HEK293 (cell line): ENCODE results near the gene TPMT.

Experiments used
- CTCF ChIA-PET: fragments of 350-600 bp; formaldehyde crosslinking; extraction: SDS; loops from one replicate; lab custom pipeline; 2021; ENCODE audit warnings: antibody characterized with exemption; lab: Yijun Ruan, JAX
- POLR2A ChIA-PET: fragments of 300-600 bp; formaldehyde crosslinking; extraction: SDS; loops from one replicate; lab custom pipeline; 2020; ENCODE audit warnings: antibody characterized with exemption, inconsistent platforms; lab: Yijun Ruan, JAX
- H3K27ac ChIP-seq: fragments of 200-500 bp; sonication (Bioruptor generic); 2 replicates; pipeline ENCODE4 v1.5.1; 2014; ENCODE audit warnings: low read depth, low read length, control low read depth, inconsistent platforms; ENCODE audit errors: extremely low read depth
- H3K36me3 ChIP-seq, 2 experiments: fragments of 200-500 bp in 1 of 2; sonication (Bioruptor generic) in 1 of 2; 1 replicate in 1 of 2; 2 replicates in 1 of 2; pipeline ENCODE4 v1.5.1; 2014 to 2017; ENCODE audit warnings: inconsistent platforms in 2 of 2, low read length in 2 of 2; ENCODE audit not compliant: control insufficient read depth in 2 of 2, insufficient read depth in 1 of 2
- H3K4me1 ChIP-seq: fragments of 200-500 bp; sonication (Bioruptor generic); 2 replicates; pipeline ENCODE4 v1.5.1; 2014; ENCODE audit warnings: mild to moderate bottlenecking, low read length, inconsistent platforms; ENCODE audit not compliant: control insufficient read depth, insufficient read depth
- H3K4me3 ChIP-seq: 2 replicates; pipeline ENCODE4 v1.5.1; 2011; ENCODE audit warnings: low read depth, mild to moderate bottlenecking, control low read depth, low read length, moderate library complexity
- H3K9me3 ChIP-seq: fragments of 200-500 bp; sonication (Bioruptor generic); 2 replicates; pipeline ENCODE4 v1.5.1; 2014; ENCODE audit warnings: low read depth, low read length, inconsistent platforms; ENCODE audit not compliant: control insufficient read depth, insufficient read depth
- FEZF1 ChIP-seq: fragments of 450-650 bp; formaldehyde crosslinking; IDR thresholded peaks from 2 replicates; pipeline ENCODE4 v1.5.1; 2016; ENCODE audit warnings: missing biosample characterization, missing genetic modification characterization
- HIC1 ChIP-seq: fragments of 450-650 bp; formaldehyde crosslinking; IDR thresholded peaks from 2 replicates; pipeline ENCODE4 v1.5.1; 2016; ENCODE audit warnings: missing biosample characterization, missing genetic modification characterization
- KLF10 ChIP-seq: fragments of 450-650 bp; IDR thresholded peaks from 2 replicates; pipeline ENCODE4 v1.5.1; 2018; ENCODE audit warnings: missing biosample characterization, mild to moderate bottlenecking, missing genetic modification characterization
- MEIS1 ChIP-seq: sonication (generic); formaldehyde crosslinking; IDR thresholded peaks from 2 replicates; pipeline ENCODE4 v1.8.1; 2022; ENCODE audit warnings: missing genetic modification reagents, mild to moderate bottlenecking, borderline replicate concordance
- SP7 ChIP-seq: fragments of 450-650 bp; formaldehyde crosslinking; IDR thresholded peaks from 2 replicates; pipeline ENCODE4 v1.5.1; 2016; ENCODE audit warnings: missing biosample characterization, missing genetic modification characterization
- ZFP37 ChIP-seq: fragments of 450-650 bp; formaldehyde crosslinking; IDR thresholded peaks from 2 replicates; pipeline ENCODE4 v1.5.1; 2016; ENCODE audit warnings: missing biosample characterization, missing genetic modification characterization
- ZNF10 ChIP-seq: fragments of 450-650 bp; formaldehyde crosslinking; IDR thresholded peaks from 2 replicates; pipeline ENCODE4 v1.5.1; 2017; ENCODE audit warnings: missing biosample characterization, missing genetic modification characterization
- ZNF121 ChIP-seq: fragments of 450-650 bp; formaldehyde crosslinking; IDR thresholded peaks from 2 replicates; pipeline ENCODE4 v1.5.1; 2016; ENCODE audit warnings: missing biosample characterization, missing genetic modification characterization
- ZNF19 ChIP-seq: fragments of 450-650 bp; formaldehyde crosslinking; IDR thresholded peaks from 2 replicates; pipeline ENCODE4; 2016; ENCODE audit warnings: missing biosample characterization, missing genetic modification characterization, low read depth
- ZNF280C ChIP-seq: fragments of 450-650 bp; formaldehyde crosslinking; IDR thresholded peaks from 2 replicates; pipeline ENCODE4 v1.5.1; 2016; ENCODE audit warnings: missing biosample characterization, missing genetic modification characterization
- ZNF692 ChIP-seq: fragments of 450-650 bp; formaldehyde crosslinking; IDR thresholded peaks from 2 replicates; pipeline ENCODE4 v1.5.1; 2016; ENCODE audit warnings: missing biosample characterization, missing genetic modification characterization
- ZSCAN16 ChIP-seq: fragments of 450-650 bp; formaldehyde crosslinking; IDR thresholded peaks from 2 replicates; pipeline ENCODE4 v1.5.1; 2016; ENCODE audit warnings: missing biosample characterization, missing genetic modification characterization

Gene TPMT

GRCh38 chr6:18080544-18080943 is 74.3 kb downstream of the TPMT start:
- Histone ChIP-seq H3K4me3 (no peak overlapping the region), H3K36me3 (no peaks in the 10 kb centered on the region), H3K9me3 (no peaks in the 10 kb centered on the region), H3K4me1 (no peaks in the 10 kb centered on the region), H3K27ac (no peak overlapping the region)
- ChIA-PET POLR2A (no interaction called here), CTCF (interaction anchor here (0.9 kb wide), 1 partner anchor 9 kb away, joined by 3 read pairs; no protein-coding TSS in a partner anchor)
- peak; percentile 82 for TF ChIP-seq ZNF10 (tag by site-specific recombination)
- no peak for TF ChIP-seq ZNF692 (tag by site-specific recombination)
- TF ChIP-seq KLF10, result no peak
- no peak for TF ChIP-seq ZNF121 (tag by site-specific recombination)
- TF ChIP-seq MEIS1 (CRISPR knock-in tag), result no peak
- no peak for TF ChIP-seq ZSCAN16

- no peak overlapping the region for H3K4me3 ChIP-seq
- no peaks in the 10 kb centered on the region for H3K36me3 ChIP-seq
- H3K27ac ChIP-seq, result no peak overlapping the region
- H3K9me3 ChIP-seq, result no peaks in the 10 kb centered on the region
- TF ChIP-seq HIC1 (no peak), ZNF19 (no peak), FEZF1 (tag by site-specific recombination) (no peak), SP7 (tag by site-specific recombination) (no peak), ZNF280C (no peak), ZFP37 (tag by site-specific recombination) (no peak)
- ChIA-PET POLR2A (no interaction called here), CTCF (no interaction called here)
- H3K4me1 ChIP-seq, result no peaks in the 10 kb centered on the region
These were observed 76.0 kb downstream of the TPMT start for GRCh38 chr6:18078866-18079265.
